Measurements from ENCODE around the gene TRAF7.

- TF ChIP-seq CTCF (IDR thresholded peaks at IDR 0.05) (peak in 1 of 4 experiments; percentile 41), POLR2A (IDR thresholded peaks at IDR 0.05) (peak; percentile 89), POLR2AphosphoS5 (IDR thresholded peaks at IDR 0.05) (peak; percentile 92)
These were observed 49.8 kb downstream of the TRAF7 start, which contains the start of gene MLST8 for GRCh38 chr16:2205104-2205966.
